Endodermal cell (in vitro differentiated cells): ENCODE data around the gene DRD3. TPM values are rescaled to one million over a fixed set of nuclear protein-coding genes. Genes with fewer than 3 reads are reported as not detected.

Source experiments
- DNase-seq: peaks from one replicate; pipeline ENCODE4 v3.0.0-alpha.2; 2017
- H3K27ac ChIP-seq: 2 replicates; pipeline ENCODE4 v1.5.1; 2013; ENCODE audit warnings: mild to moderate bottlenecking, low read depth, low read length, moderate library complexity
- H3K27me3 ChIP-seq: 2 replicates; pipeline ENCODE4 v1.6.1; 2013; ENCODE audit warnings: mild to moderate bottlenecking, low read length, moderate library complexity; ENCODE audit not compliant: insufficient read depth, control insufficient read depth, poor library complexity, severe bottlenecking
- H3K36me3 ChIP-seq: 2 replicates; pipeline ENCODE4 v1.7.0; 2013; ENCODE audit warnings: mild to moderate bottlenecking, low read length, moderate library complexity; ENCODE audit not compliant: control insufficient read depth, insufficient read depth
- H3K4me1 ChIP-seq: one replicate; pipeline ENCODE4 v1.7.0; 2013; ENCODE audit warnings: low read length; ENCODE audit not compliant: control insufficient read depth, insufficient read depth
- H3K4me3 ChIP-seq: 2 replicates; pipeline ENCODE4 v1.5.1; 2013; ENCODE audit warnings: mild to moderate bottlenecking, low read length, moderate library complexity
- H3K9ac ChIP-seq: 2 replicates; pipeline ENCODE4 v1.6.1; 2013; ENCODE audit warnings: mild to moderate bottlenecking, low read length, moderate library complexity; ENCODE audit not compliant: poor library complexity, severe bottlenecking; ENCODE audit errors: extremely low read depth
- H3K9me3 ChIP-seq: 2 replicates; pipeline ENCODE4 v1.6.1; 2013; ENCODE audit warnings: mild to moderate bottlenecking, low read length, moderate library complexity; ENCODE audit not compliant: control insufficient read depth
- H3K27ac Mint-ChIP-seq: 2 replicates; pipeline ENCODE4 v1.8.0; 2020; ENCODE audit warnings: mixed read lengths
- H3K27me3 Mint-ChIP-seq: 2 replicates; pipeline ENCODE4 v1.8.0; 2021; ENCODE audit warnings: mild to moderate bottlenecking, mixed read lengths; ENCODE audit not compliant: insufficient read depth
- H3K36me3 Mint-ChIP-seq: 2 replicates; pipeline ENCODE4 v1.8.0; 2020; ENCODE audit warnings: low read depth, mixed read lengths
- H3K4me1 Mint-ChIP-seq: 2 replicates; pipeline ENCODE4 v1.8.0; 2020; ENCODE audit warnings: mixed read lengths
- H3K4me3 Mint-ChIP-seq: 2 replicates; pipeline ENCODE4 v1.8.0; 2020; ENCODE audit warnings: mild to moderate bottlenecking, moderate library complexity, mixed read lengths
- H3K9me3 Mint-ChIP-seq: 2 replicates; pipeline ENCODE4 v1.8.0; 2020; ENCODE audit warnings: mild to moderate bottlenecking, mixed read lengths
- CTCF ChIP-seq: fragments of 200-600 bp; sonication (generic); conservative IDR thresholded peaks from 2 replicates; pipeline ENCODE4 v1.5.0; 2021; ENCODE audit warnings: antibody characterized with exemption, mild to moderate bottlenecking
- WGBS, 2 experiments: methylation state at CpG; one replicate each; pipeline versions ENCODE4 v1.1.5 to v1.1.7; 2013; ENCODE audit warnings: missing lambda C conversion rate in 2 of 2, mixed read lengths in 1 of 2; ENCODE audit not compliant: insufficient coverage in 1 of 2, insufficient read length in 1 of 2; 5-methylcytosine and 5-hydroxymethylcytosine counted together
- total RNA-seq, 2 donors: library from RNA; stranded (reverse); fragmentation: NEBNext Ultra II Directional in 1 of 2; extraction: Animal tissue kit (Norgen Biotek cat#: 25700) in 1 of 2; gene quantifications; 2 replicates in 1 of 2; 3 replicates in 1 of 2; pipeline ENCODE4 v1.2.1, GENCODE V29; 2021

DRD3 gene
- total RNA-seq, 2 donors from 2014 or later, result not detected

- no peaks in the 10 kb centered on the region for H3K27me3 ChIP-seq
- H3K36me3 ChIP-seq, result no peaks in the 10 kb centered on the region
- no peak overlapping the region for H3K9ac ChIP-seq
- no peak overlapping the region for H3K4me3 ChIP-seq
- no peak overlapping the region for H3K27ac ChIP-seq
- 74% methylated on average over 1 of the region's 3 CpGs; no CpG with 5 or more reads in 1 of the 2 experiments for WGBS, 2 experiments
- H3K4me1 ChIP-seq, result no peaks in the 10 kb centered on the region
- Mint-ChIP-seq H3K27ac (no peak overlapping the region), H3K4me1 (no peaks in the 10 kb centered on the region), H3K9me3 (no peaks in the 10 kb centered on the region), H3K36me3 (no peaks in the 10 kb centered on the region), H3K4me3 (no peak overlapping the region), H3K27me3 (no peaks in the 10 kb centered on the region)
- no peak for DNase-seq
- no peak for TF ChIP-seq CTCF
- H3K9me3 ChIP-seq, result no peaks in the 10 kb centered on the region
Measured at GRCh38 chr3:114175204-114175987, 3.5 kb downstream of the DRD3 start.

GRCh38 chr3:114171677-114172076, 7.2 kb downstream of the DRD3 start:
- no peaks in the 10 kb centered on the region for H3K9me3 Mint-ChIP-seq
- H3K36me3 Mint-ChIP-seq, result no peaks in the 10 kb centered on the region
- WGBS, 2 experiments, result 94% methylated on average over 7 of the region's 7 CpGs; no CpG with 5 or more reads in 1 of the 2 experiments
- no peak overlapping the region for H3K4me3 Mint-ChIP-seq
- H3K4me1 Mint-ChIP-seq, result no peaks in the 10 kb centered on the region
- TF ChIP-seq CTCF, result no peak
- Histone ChIP-seq H3K27me3 (no peaks in the 10 kb centered on the region), H3K27ac (no peak overlapping the region), H3K36me3 (no peaks in the 10 kb centered on the region), H3K9me3 (no peaks in the 10 kb centered on the region), H3K9ac (no peak overlapping the region), H3K4me3 (no peak overlapping the region), H3K4me1 (no peaks in the 10 kb centered on the region)
- no peak overlapping the region for H3K27ac Mint-ChIP-seq
- no peaks in the 10 kb centered on the region for H3K27me3 Mint-ChIP-seq
- DNase-seq, result no peak

- no peak overlapping the region for H3K27ac Mint-ChIP-seq
- no peak for TF ChIP-seq CTCF
- Histone ChIP-seq H3K27me3 (no peaks in the 10 kb centered on the region), H3K9ac (no peak overlapping the region), H3K9me3 (no peaks in the 10 kb centered on the region), H3K36me3 (no peaks in the 10 kb centered on the region), H3K4me3 (no peak overlapping the region), H3K27ac (no peak overlapping the region), H3K4me1 (no peaks in the 10 kb centered on the region)
- no peaks in the 10 kb centered on the region for H3K9me3 Mint-ChIP-seq
- H3K27me3 Mint-ChIP-seq, result no peaks in the 10 kb centered on the region
- no peak overlapping the region for H3K4me3 Mint-ChIP-seq
- H3K4me1 Mint-ChIP-seq, result no peaks in the 10 kb centered on the region
- H3K36me3 Mint-ChIP-seq, result no peaks in the 10 kb centered on the region
- DNase-seq, result no peak
- WGBS, 2 experiments, result 81 to 88% methylated on average over 1 to 2 of the region's 2 CpGs
Measured at GRCh38 chr3:114168150-114168549, 10.7 kb downstream of the DRD3 start.
